GM12878 (cell line): ENCODE measurements around the gene CCNYL1. TPM values are rescaled to one million over a fixed set of nuclear protein-coding genes. Genes with fewer than 3 reads are reported as not detected.

Experiments
- ATAC-seq: fragments of 200-7000 bp; cut with Tn5 transposase; 3 replicates; pipeline ENCODE4 v1.9.1; 2020; ENCODE audit warnings: mild to moderate bottlenecking, moderate library complexity
- BruUV-seq: library from RNA; stranded (reverse); fragments of 400-500 nt; replicated peaks from 2 replicates; lab custom pipeline; 2021; lab: Mats Ljungman, UMichigan
- CTCF ChIA-PET: fragments of 300-600 bp; sonication (Branson Sonifier 250); formaldehyde crosslinking; extraction: SDS; loops from one replicate; lab custom pipeline; 2021; ENCODE audit warnings: inconsistent platforms; lab: Yijun Ruan, JAX
- POLR2A ChIA-PET: fragments of 350-600 bp; formaldehyde crosslinking; extraction: SDS; loops from one replicate; lab custom pipeline; 2021; ENCODE audit warnings: inconsistent platforms; lab: Charles Lee
- RAD21 ChIA-PET: fragments of 300-600 bp; sonication (Branson Sonifier 250); formaldehyde crosslinking; loops from one replicate; lab custom pipeline; 2023; ENCODE audit warnings: antibody characterized with exemption; ENCODE audit not compliant: unreplicated experiment; lab: Charles Lee
- SMC1A ChIA-PET: fragments of 300-600 bp; sonication (Branson Sonifier 250); formaldehyde crosslinking; loops from one replicate; lab custom pipeline; 2023; ENCODE audit not compliant: unreplicated experiment, uncharacterized antibody; lab: Charles Lee
- DNase-seq: peaks from one replicate; pipeline ENCODE4 v3.0.0-alpha.2; 2011; ENCODE audit warnings: low read depth, low spot score
- FAIRE-seq: peaks from 3 replicates; lab custom pipeline; 2011; peaks lifted over from hg19 to GRCh38; lab: Jason Lieb, UNC
- H2AFZ ChIP-seq: 2 replicates; pipeline ENCODE4 v1.6.0; 2011; ENCODE audit warnings: low read depth, low read length, control low read depth; ENCODE audit not compliant: control insufficient read depth
- H3K27ac ChIP-seq: 2 replicates; pipeline ENCODE4 v1.5.1; 2011; ENCODE audit warnings: control low read depth; ENCODE audit not compliant: control insufficient read depth, insufficient read depth
- H3K27me3 ChIP-seq, 2 experiments: replicated peaks in 1 of 2; 2 replicates each; pipeline versions ENCODE4 v1.6.0 to v1.6.1; 2011; ENCODE audit warnings: low read length in 1 of 2; ENCODE audit not compliant: control insufficient read depth in 2 of 2, insufficient read depth in 2 of 2
- H3K36me3 ChIP-seq, 2 experiments: 2 replicates each; pipeline ENCODE4 v1.5.1; 2011; ENCODE audit warnings: low read length in 1 of 2; ENCODE audit not compliant: control insufficient read depth in 2 of 2, insufficient read depth in 2 of 2
- H3K4me1 ChIP-seq: 2 replicates; pipeline ENCODE4 v1.6.1; 2011; ENCODE audit warnings: mild to moderate bottlenecking, low read length, moderate library complexity, mixed read lengths; ENCODE audit not compliant: control insufficient read depth, insufficient read depth
- H3K4me2 ChIP-seq: 2 replicates; pipeline ENCODE4 v1.6.0; 2011; ENCODE audit warnings: control low read depth; ENCODE audit not compliant: control insufficient read depth, insufficient read depth
- H3K4me3 ChIP-seq: fragments of 200-600 bp; sonication (generic); 2 replicates; pipeline ENCODE4 v1.5.1; 2016
- H3K79me2 ChIP-seq: 2 replicates; pipeline ENCODE4 v1.6.0; 2011; ENCODE audit warnings: low read length; ENCODE audit not compliant: control insufficient read depth, insufficient read depth
- H3K9ac ChIP-seq: 2 replicates; pipeline ENCODE4 v1.8.0; 2011; ENCODE audit warnings: low read length, control low read depth, mixed read lengths; ENCODE audit not compliant: control insufficient read depth, insufficient read depth
- H3K9me3 ChIP-seq: replicated peaks from 3 replicates; pipeline ENCODE4 v1.5.1; 2011; ENCODE audit warnings: mild to moderate bottlenecking, low read length; ENCODE audit not compliant: control insufficient read depth, insufficient read depth
- H4K20me1 ChIP-seq: 2 replicates; pipeline ENCODE4 v1.6.0; 2011; ENCODE audit not compliant: control insufficient read depth, insufficient read depth
- ATF3 ChIP-seq: IDR thresholded peaks from 2 replicates; pipeline ENCODE4 v1.6.1; 2011; ENCODE audit warnings: low read depth, mild to moderate bottlenecking, low read length, moderate library complexity, borderline replicate concordance; ENCODE audit errors: extremely low read depth
- CREM ChIP-seq: IDR thresholded peaks from 2 replicates; pipeline ENCODE4 v1.6.1; 2014; ENCODE audit warnings: antibody characterized with exemption, low read depth
- FOXK2 ChIP-seq: fragments of 450-650 bp; IDR thresholded peaks from 2 replicates; pipeline ENCODE4 v1.6.1; 2017; ENCODE audit warnings: mild to moderate bottlenecking, moderate library complexity
- HDAC6 ChIP-seq: fragments of 200-600 bp; sonication (generic); IDR thresholded peaks from one replicate; pipeline ENCODE4 v1.8.0; 2017; ENCODE audit warnings: antibody characterized with exemption; ENCODE audit not compliant: unreplicated experiment
- IKZF1 ChIP-seq: fragments of 450-650 bp; conservative IDR thresholded peaks from 2 replicates; pipeline ENCODE4 v1.6.1; 2017; ENCODE audit warnings: antibody characterized with exemption, mild to moderate bottlenecking
- LARP7 ChIP-seq: fragments of 450-650 bp; IDR thresholded peaks from 2 replicates; pipeline ENCODE4 v1.6.1; 2017; ENCODE audit warnings: mild to moderate bottlenecking
- POLR2AphosphoS2 ChIP-seq: IDR thresholded peaks from 2 replicates; pipeline ENCODE4 v1.6.1; 2011; ENCODE audit warnings: low read depth, mild to moderate bottlenecking, low read length, improper control_type of control experiment, moderate library complexity
- SUZ12 ChIP-seq: fragments of 200-600 bp; sonication (generic); IDR thresholded peaks from one replicate; pipeline ENCODE4 v1.6.1; 2018; ENCODE audit warnings: antibody characterized with exemption, mild to moderate bottlenecking; ENCODE audit not compliant: unreplicated experiment
- WGBS: methylation state at CpG from one replicate; pipeline ENCODE4 v1.1.6; 2016; ENCODE audit warnings: low lambda C conversion rate; ENCODE audit not compliant: insufficient replicate concordance, insufficient coverage; ENCODE audit errors: missing lambda C conversion rate; 5-methylcytosine and 5-hydroxymethylcytosine counted together
- in situ Hi-C: fragments of 300-500 bp; cut with MboI; formaldehyde crosslinking; loops from 9 replicates; pipeline ENCODE4 v1.14.3; 2018; ENCODE audit warnings: mixed read lengths
- intact Hi-C: fragments of 100-400 bp; cut with micrococcal nuclease; formaldehyde crosslinking; loops from one replicate; pipeline ENCODE4 v1.14.2; 2022; ENCODE audit not compliant: unreplicated experiment
- polyA plus RNA-seq, 11 experiments: library from polyadenylated mRNA; depleted of rRNA in 4 of 11; unstranded in 6 of 11; stranded (reverse) in 5 of 11; fragments of >200 nt; fragmentation: Nextera tagmentation in 4 of 11; fragmentation: Illumina TruSeq in 1 of 11; extraction: Ambion mirVana in 4 of 11; extraction: Trizol in 1 of 11; gene quantifications; 1 replicate in 1 of 11; 2 replicates in 10 of 11; pipeline versions ENCODE4 v1.2.1 to v1.2.3, GENCODE V29; 2011 to 2016; ENCODE audit warnings: inconsistent platforms in 2 of 11, missing spikeins in 2 of 11, low read depth in 1 of 11
- total RNA-seq, 4 experiments: library from RNA; depleted of rRNA in 3 of 4; stranded (reverse); fragments of >200 nt in 3 of 4; fragmentation: Illumina TruSeq in 1 of 4; extraction: Trizol in 1 of 4; gene quantifications; 2 replicates each; pipeline versions ENCODE4 v1.2.1 to v1.2.3, GENCODE V29; 2013 to 2021

Gene CCNYL1
- total and polyA plus RNA-seq, 10 of the 15 experiments (the other 5 are each of a cell fraction or from before 2014, with no cell fraction given): 1.8 to 12.3 (median 5.9) TPM

- H4K20me1 ChIP-seq: no peaks in the 10 kb centered on the region
- no TSS peak for BruUV-seq
- intact Hi-C loops: loop anchor here (1.0 to 5.0 kb wide), 2 partner anchors 205 to 264 kb away; no protein-coding TSS in a partner anchor
- 15% methylated on average over 60 of the region's 73 CpGs for WGBS
- no peaks in the 10 kb centered on the region; the same call in 2 of the 3 replicates for H3K9me3 ChIP-seq
- no peak for DNase-seq
- POLR2A ChIA-PET: interaction anchor here (0.6 kb wide), 1 partner anchor 211 kb away, joined by 5 read pairs; no protein-coding TSS in a partner anchor
- TF ChIP-seq CREM (no peak), FOXK2 (no peak), LARP7 (peak; percentile 31; the same call in 1 of the 2 replicates), SUZ12 (no peak), POLR2AphosphoS2 (no peak), HDAC6 (peak; percentile 67), ATF3 (no peak), IKZF1 (0 out of 2 replicates have a peak, but pooled peaks have one; percentile 8)
- peak overlapping the region; percentile 100 for H3K4me2 ChIP-seq
- RAD21 ChIA-PET: interaction anchor here (0.9 to 2.3 kb wide), 3 partner anchors 203 to 272 kb away, joined by 4 to 6 read pairs (median 5); no protein-coding TSS in a partner anchor
- no peak for FAIRE-seq
- in situ Hi-C loops: no loop called here
- H3K4me1 ChIP-seq: peaks cover 17% of the 10 kb centered on the region
- H3K79me2 ChIP-seq: no peaks in the 10 kb centered on the region
- SMC1A ChIA-PET: interaction anchor here (1.0 to 3.3 kb wide), 3 partner anchors 42 to 272 kb away, joined by 3 to 18 read pairs (median 6); no protein-coding TSS in a partner anchor
- H3K9ac ChIP-seq: peak overlapping the region; percentile 55; the same call in 1 of the 2 replicates
- H3K27me3 ChIP-seq: no peaks in the 10 kb centered on the region; a peak in 2 of 4 replicates
- peak overlapping the region; percentile 87 for H3K4me3 ChIP-seq
- H3K27ac ChIP-seq: no peak overlapping the region
- CTCF ChIA-PET: interaction anchor here (0.9 to 6.5 kb wide), 6 partner anchors 22 to 272 kb away, joined by 3 to 56 read pairs (median 5); partner anchors contain the start of gene METTL21A
- ATAC-seq: peak; percentile 7
- peak overlapping the region; percentile 94 for H2AFZ ChIP-seq
- H3K36me3 ChIP-seq: no peaks in the 10 kb centered on the region
These were observed 56.9 kb downstream of the CCNYL1 start for GRCh38 chr2:207768168-207768865.
